WERI-Rb-1 (cell line): ENCODE measurements around the gene HMCN2.

Experiments used
- DNase-seq: peaks from one replicate; pipeline ENCODE4 v3.0.0-alpha.2; 2020
- H3K27ac ChIP-seq: fragments of 250-450 bp; sonication (Bioruptor Pico); 2 replicates; pipeline ENCODE4 v1.5.1; 2020; ENCODE audit warnings: mild to moderate bottlenecking, moderate library complexity
- H3K27me3 ChIP-seq: fragments of 250-450 bp; sonication (Bioruptor Pico); 2 replicates; pipeline ENCODE4 v1.5.1; 2021; ENCODE audit warnings: mild to moderate bottlenecking, low read depth, moderate library complexity; ENCODE audit not compliant: insufficient read depth, severe bottlenecking
- H3K36me3 ChIP-seq: fragments of 250-450 bp; sonication (Bioruptor Pico); 2 replicates; pipeline ENCODE4 v1.5.1; 2020; ENCODE audit warnings: mild to moderate bottlenecking, moderate library complexity
- H3K4me3 ChIP-seq: 2 replicates; pipeline ENCODE4 v1.5.1; 2011; ENCODE audit warnings: low read depth, mild to moderate bottlenecking, control low read depth, low read length
- H3K9me3 ChIP-seq: fragments of 250-450 bp; sonication (Bioruptor Pico); 2 replicates; pipeline ENCODE4 v1.5.1; 2021; ENCODE audit warnings: mild to moderate bottlenecking, moderate library complexity; ENCODE audit not compliant: severe bottlenecking
- CTCF ChIP-seq: IDR thresholded peaks from 2 replicates; pipeline ENCODE4 v1.5.1; 2011; ENCODE audit warnings: low read depth, mild to moderate bottlenecking, control low read depth, inconsistent platforms, low read length

HMCN2 gene

GRCh38 chr9:130458804-130459067 is 193.2 kb downstream of the HMCN2 start:
- no peak overlapping the region for H3K4me3 ChIP-seq
- H3K36me3 ChIP-seq: peaks cover 13% of the 10 kb centered on the region
- DNase-seq: no peak
- H3K27ac ChIP-seq: no peak overlapping the region
- H3K27me3 ChIP-seq: no peaks in the 10 kb centered on the region
- no peaks in the 10 kb centered on the region for H3K9me3 ChIP-seq
- TF ChIP-seq CTCF: no peak

- no peak overlapping the region for H3K27ac ChIP-seq
Observed at GRCh38 chr9:130459151-130459550, 193.6 kb downstream of the HMCN2 start.

GRCh38 chr9:130459941-130460669 is 194.5 kb downstream of the HMCN2 start:
- Histone ChIP-seq H3K36me3 (peaks cover 13% of the 10 kb centered on the region), H3K27me3 (no peaks in the 10 kb centered on the region), H3K9me3 (no peaks in the 10 kb centered on the region), H3K27ac (no peak overlapping the region), H3K4me3 (no peak overlapping the region)
- DNase-seq: no peak
- TF ChIP-seq CTCF: no peak

More at GRCh38 chr9:130459151-130459550, 193.6 kb downstream of the HMCN2 start:
- TF ChIP-seq CTCF: no peak
- Histone ChIP-seq H3K9me3 (no peaks in the 10 kb centered on the region), H3K36me3 (peaks cover 13% of the 10 kb centered on the region), H3K27me3 (no peaks in the 10 kb centered on the region), H3K4me3 (no peak overlapping the region)
- no peak for DNase-seq

- peak; percentile 92 for TF ChIP-seq CTCF
- peak; percentile 75 for DNase-seq
Observed at GRCh38 chr9:130461218-130461630, 195.7 kb downstream of the HMCN2 start.

GRCh38 chr9:130461731-130462130 is 196.2 kb downstream of the HMCN2 start:
- no peak for TF ChIP-seq CTCF
- Histone ChIP-seq H3K27me3 (no peaks in the 10 kb centered on the region), H3K4me3 (no peak overlapping the region), H3K27ac (peak overlapping the region; percentile 29), H3K9me3 (no peaks in the 10 kb centered on the region), H3K36me3 (peaks cover 23% of the 10 kb centered on the region)
- no peak for DNase-seq

More at GRCh38 chr9:130461218-130461630, 195.7 kb downstream of the HMCN2 start:
- no peak overlapping the region for H3K4me3 ChIP-seq
- H3K9me3 ChIP-seq: no peaks in the 10 kb centered on the region
- H3K27me3 ChIP-seq: no peaks in the 10 kb centered on the region
- H3K27ac ChIP-seq: peak overlapping the region; percentile 29
- H3K36me3 ChIP-seq: peaks cover 18% of the 10 kb centered on the region
